Mesothelial cell of epicardium (in vitro differentiated cells): ENCODE data around the gene LRRC73. TPM values are rescaled to one million over a fixed set of nuclear protein-coding genes. Genes with fewer than 3 reads are reported as not detected.

Experiments used
- DNase-seq, 2 experiments: peaks; one replicate each; pipeline ENCODE4 v3.0.0; 2021; ENCODE audit warnings: low spot score in 2 of 2; ENCODE audit not compliant: unreplicated experiment in 2 of 2
- H3K27ac Mint-ChIP-seq: 2 replicates; pipeline ENCODE4 v1.8.0; 2021; ENCODE audit warnings: mixed read lengths
- H3K27me3 Mint-ChIP-seq: 2 replicates; pipeline ENCODE4 v1.8.0; 2021; ENCODE audit warnings: low read depth, mixed read lengths
- H3K36me3 Mint-ChIP-seq: 2 replicates; pipeline ENCODE4 v1.8.0; 2021; ENCODE audit warnings: mixed read lengths
- H3K4me1 Mint-ChIP-seq: 2 replicates; pipeline ENCODE4 v1.8.0; 2021; ENCODE audit warnings: mixed read lengths
- H3K4me3 Mint-ChIP-seq: 2 replicates; pipeline ENCODE4 v1.8.0; 2021; ENCODE audit warnings: mild to moderate bottlenecking, moderate library complexity, mixed read lengths
- H3K9me3 Mint-ChIP-seq: 2 replicates; pipeline ENCODE4 v1.8.0; 2021; ENCODE audit warnings: mixed read lengths
- CTCF ChIP-seq: fragments of 200-600 bp; sonication (generic); IDR thresholded peaks from one replicate; pipeline ENCODE4 v1.5.0; 2021; ENCODE audit warnings: antibody characterized with exemption; ENCODE audit not compliant: unreplicated experiment
- total RNA-seq: library from RNA; stranded (reverse); gene quantifications from 3 replicates; pipeline ENCODE4 v1.2.1, GENCODE V29; 2021

LRRC73 gene
- total RNA-seq, 1 donor from 2014 or later, result 0.60 TPM

- Mint-ChIP-seq H3K27ac (peak overlapping the region; percentile 75), H3K27me3 (no peaks in the 10 kb centered on the region), H3K9me3 (no peaks in the 10 kb centered on the region), H3K4me1 (peaks cover 31% of the 10 kb centered on the region), H3K36me3 (no peaks in the 10 kb centered on the region), H3K4me3 (no peak overlapping the region)
- DNase-seq, result no peak
- no peak for TF ChIP-seq CTCF
Measured at GRCh38 chr6:43493833-43494232, 16.3 kb downstream of the LRRC73 start.

GRCh38 chr6:43493230-43493629, 16.9 kb downstream of the LRRC73 start:
- no peaks in the 10 kb centered on the region for H3K9me3 Mint-ChIP-seq
- no peak for TF ChIP-seq CTCF
- H3K4me3 Mint-ChIP-seq, result no peak overlapping the region
- H3K27ac Mint-ChIP-seq, result no peak overlapping the region
- H3K27me3 Mint-ChIP-seq, result no peaks in the 10 kb centered on the region
- no peaks in the 10 kb centered on the region for H3K36me3 Mint-ChIP-seq
- peaks cover 31% of the 10 kb centered on the region for H3K4me1 Mint-ChIP-seq
- no peak for DNase-seq

GRCh38 chr6:43492673-43493072, 17.5 kb downstream of the LRRC73 start:
- Mint-ChIP-seq H3K4me3 (no peak overlapping the region), H3K27me3 (no peaks in the 10 kb centered on the region), H3K9me3 (no peaks in the 10 kb centered on the region), H3K4me1 (peaks cover 31% of the 10 kb centered on the region), H3K27ac (no peak overlapping the region), H3K36me3 (no peaks in the 10 kb centered on the region)
- DNase-seq, result no peak
- TF ChIP-seq CTCF, result no peak

GRCh38 chr6:43491750-43492661, 18.1 kb downstream of the LRRC73 start:
- Mint-ChIP-seq H3K36me3 (no peaks in the 10 kb centered on the region), H3K9me3 (no peaks in the 10 kb centered on the region), H3K4me1 (peaks cover 27% of the 10 kb centered on the region), H3K27me3 (no peaks in the 10 kb centered on the region), H3K27ac (no peak overlapping the region), H3K4me3 (no peak overlapping the region)
- DNase-seq, result no peak
- no peak for TF ChIP-seq CTCF

- H3K4me3 Mint-ChIP-seq, result no peak overlapping the region
- H3K36me3 Mint-ChIP-seq, result no peaks in the 10 kb centered on the region
- H3K27ac Mint-ChIP-seq, result no peak overlapping the region
- TF ChIP-seq CTCF, result no peak
- no peak for DNase-seq
- H3K4me1 Mint-ChIP-seq, result peaks cover 12% of the 10 kb centered on the region
- H3K27me3 Mint-ChIP-seq, result no peaks in the 10 kb centered on the region
- no peaks in the 10 kb centered on the region for H3K9me3 Mint-ChIP-seq
Measured at GRCh38 chr6:43490523-43490939, 19.6 kb downstream of the LRRC73 start.
